Keratinocyte (primary cell): ENCODE data around the gene BCAP31.

Source experiments
- CTCF ChIP-seq, 3 experiments: IDR thresholded peaks in 1 of 3; conservative IDR thresholded peaks in 1 of 3; optimal IDR thresholded peaks in 1 of 3; 2 replicates in 2 of 3; 3 replicates in 1 of 3; pipeline versions ENCODE3 to v1.5.1; 2011; ENCODE audit warnings: low read length in 3 of 3, mild to moderate bottlenecking in 3 of 3, moderate library complexity in 2 of 3, control low read depth in 1 of 3, inconsistent platforms in 1 of 3; ENCODE audit not compliant: insufficient read depth in 2 of 3; ENCODE audit errors: extremely low read depth in 1 of 3
- EZH2 ChIP-seq: IDR thresholded peaks from one replicate; pipeline ENCODE4 v1.6.1; 2012; ENCODE audit warnings: inconsistent platforms, mild to moderate bottlenecking, low read length, moderate library complexity

GRCh38 chrX:153770601-153771414 is 46.6 kb upstream of the BCAP31 start:
- TF ChIP-seq CTCF (optimal IDR thresholded peaks at IDR 0.05 in 1 of 3, IDR thresholded peaks at IDR 0.05 in 1 of 3, conservative IDR thresholded peaks at IDR 0.05 in 1 of 3; ENCODE audit: extremely low read depth in 1 of 3, insufficient read depth in 2 of 3, low read length in 3 of 3) (no peak), EZH2 (no peak)
